Astrocyte (in vitro differentiated cells and primary cell): ENCODE results near the gene CD68. TPM values are rescaled to one million over a fixed set of nuclear protein-coding genes. Genes with fewer than 3 reads are reported as not detected.

Experiments used
- DNase-seq: peaks from one replicate; pipeline ENCODE4 v3.0.0-alpha.2; 2010; ENCODE audit warnings: low read depth
- FAIRE-seq: peaks from 2 replicates; lab custom pipeline; 2011; peaks lifted over from hg19 to GRCh38; lab: Jason Lieb, UNC
- H2AFZ ChIP-seq: 2 replicates; pipeline ENCODE4 v1.6.0; 2012; ENCODE audit warnings: low read depth, low read length, inconsistent platforms
- H3K27ac ChIP-seq: 2 replicates; pipeline ENCODE4 v1.5.1; 2011; ENCODE audit warnings: low read depth, low read length, inconsistent platforms
- H3K27me3 ChIP-seq: 2 replicates; pipeline ENCODE4 v1.6.0; 2011; ENCODE audit warnings: low read length, inconsistent platforms; ENCODE audit not compliant: insufficient read depth
- H3K36me3 ChIP-seq: 2 replicates; pipeline ENCODE4 v1.5.1; 2011; ENCODE audit warnings: low read length, inconsistent platforms; ENCODE audit not compliant: insufficient read depth
- H3K4me1 ChIP-seq: 2 replicates; pipeline ENCODE4 v1.5.1; 2011; ENCODE audit warnings: low read length, inconsistent platforms; ENCODE audit not compliant: insufficient read depth
- H3K4me2 ChIP-seq: 2 replicates; pipeline ENCODE4 v1.6.0; 2012; ENCODE audit warnings: low read length, inconsistent platforms
- H3K4me3 ChIP-seq: 2 replicates; pipeline ENCODE4 v1.5.1; 2011; ENCODE audit warnings: low read depth, mild to moderate bottlenecking, low read length, inconsistent platforms; ENCODE audit not compliant: insufficient read depth
- H3K79me2 ChIP-seq: 2 replicates; pipeline ENCODE4 v1.6.0; 2012; ENCODE audit warnings: mild to moderate bottlenecking, low read length, inconsistent platforms; ENCODE audit not compliant: insufficient read depth
- H3K9ac ChIP-seq: 2 replicates; pipeline ENCODE4 v1.6.0; 2012; ENCODE audit warnings: mild to moderate bottlenecking, low read length, inconsistent platforms
- H3K9me3 ChIP-seq: 2 replicates; pipeline ENCODE4 v1.5.1; 2012; ENCODE audit warnings: low read depth, mild to moderate bottlenecking, low read length, inconsistent platforms; ENCODE audit not compliant: insufficient read depth
- H4K20me1 ChIP-seq: 2 replicates; pipeline ENCODE4 v1.6.0; 2012; ENCODE audit warnings: low read length, inconsistent platforms; ENCODE audit not compliant: insufficient read depth
- H3K27ac Mint-ChIP-seq: one replicate; pipeline ENCODE4 v1.8.0; 2021; ENCODE audit warnings: mild to moderate bottlenecking, mixed read lengths; ENCODE audit not compliant: unreplicated experiment
- H3K27me3 Mint-ChIP-seq: one replicate; pipeline ENCODE4 v1.8.0; 2021; ENCODE audit warnings: low read depth, mixed read lengths; ENCODE audit not compliant: unreplicated experiment
- H3K36me3 Mint-ChIP-seq: one replicate; pipeline ENCODE4 v1.8.0; 2021; ENCODE audit warnings: low read depth, mixed read lengths; ENCODE audit not compliant: unreplicated experiment
- H3K4me1 Mint-ChIP-seq: one replicate; pipeline ENCODE4 v1.8.0; 2021; ENCODE audit warnings: low read depth, mixed read lengths; ENCODE audit not compliant: unreplicated experiment
- H3K4me3 Mint-ChIP-seq: one replicate; pipeline ENCODE4 v1.8.0; 2021; ENCODE audit warnings: mild to moderate bottlenecking, moderate library complexity, mixed read lengths; ENCODE audit not compliant: unreplicated experiment
- H3K9me3 Mint-ChIP-seq: one replicate; pipeline ENCODE4 v1.8.0; 2021; ENCODE audit warnings: mild to moderate bottlenecking, mixed read lengths; ENCODE audit not compliant: unreplicated experiment
- EZH2 ChIP-seq: IDR thresholded peaks from 2 replicates; pipeline ENCODE4 v1.6.1; 2012; ENCODE audit warnings: mild to moderate bottlenecking, low read length, inconsistent platforms; ENCODE audit not compliant: insufficient read depth
- total RNA-seq: library from RNA; stranded (reverse); gene quantifications from 2 replicates; pipeline ENCODE4 v1.2.1, GENCODE V29; 2021
- TF ChIP-seq, protein P1 (sequence below): IDR thresholded peaks from 2 replicates; pipeline ENCODE4 v1.5.1; 2011; ENCODE audit warnings: low read depth, mild to moderate bottlenecking, inconsistent platforms, low read length, moderate library complexity; ENCODE audit not compliant: insufficient read depth

CD68 gene
- total RNA-seq, 1 donor from 2014 or later = 4.4 TPM

DNA sequence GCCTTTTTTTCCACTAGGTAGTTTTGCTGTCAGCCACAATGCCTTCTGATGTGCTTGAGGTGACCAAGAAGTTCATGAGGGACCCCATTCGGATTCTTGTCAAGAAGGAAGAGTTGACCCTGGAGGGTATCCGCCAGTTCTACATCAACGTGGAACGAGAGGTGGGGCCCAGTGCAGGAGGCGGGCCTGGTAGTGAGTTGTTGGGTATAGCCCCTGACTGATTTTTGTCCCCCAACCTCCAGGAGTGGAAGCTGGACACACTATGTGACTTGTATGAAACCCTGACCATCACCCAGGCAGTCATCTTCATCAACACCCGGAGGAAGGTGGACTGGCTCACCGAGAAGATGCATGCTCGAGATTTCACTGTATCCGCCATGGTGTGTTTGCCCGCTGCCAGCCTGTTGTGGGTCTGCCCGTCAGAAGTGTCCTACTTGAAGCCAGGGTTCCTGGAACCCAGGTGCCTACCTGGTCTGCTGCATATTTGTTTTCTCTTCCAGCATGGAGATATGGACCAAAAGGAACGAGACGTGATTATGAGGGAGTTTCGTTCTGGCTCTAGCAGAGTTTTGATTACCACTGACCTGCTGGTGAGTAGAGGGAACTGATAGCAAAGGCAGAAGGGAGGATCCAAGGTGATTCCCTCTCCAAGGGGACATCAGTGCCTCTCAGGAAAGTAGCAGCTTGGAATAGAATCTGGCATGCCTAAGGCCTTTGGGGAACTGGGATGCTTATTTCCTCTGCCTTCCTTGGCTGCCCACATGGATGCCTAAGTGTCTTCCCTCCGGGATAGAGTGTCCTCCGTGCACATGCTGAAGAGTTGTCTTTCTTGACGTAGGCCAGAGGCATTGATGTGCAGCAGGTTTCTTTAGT lies 1.9 kb upstream of the CD68 start:
- Histone ChIP-seq H3K27ac (no peak overlapping the region), H4K20me1 (peaks cover 79% of the 10 kb centered on the region), H3K9ac (peak overlapping the region; percentile 19), H3K79me2 (peaks cover 76% of the 10 kb centered on the region), H2AFZ (no peak overlapping the region), H3K9me3 (no peaks in the 10 kb centered on the region), H3K4me1 (peaks cover 40% of the 10 kb centered on the region), H3K36me3 (peaks cover 51% of the 10 kb centered on the region), H3K4me2 (peak overlapping the region; percentile 6), H3K4me3 (no peak overlapping the region), H3K27me3 (no peaks in the 10 kb centered on the region)
- H3K27ac Mint-ChIP-seq = peak overlapping the region; percentile 83
- FAIRE-seq = no peak
- peaks cover 56% of the 10 kb centered on the region for H3K4me1 Mint-ChIP-seq
- no peaks in the 10 kb centered on the region for H3K27me3 Mint-ChIP-seq
- TF ChIP-seq, protein P1, sequence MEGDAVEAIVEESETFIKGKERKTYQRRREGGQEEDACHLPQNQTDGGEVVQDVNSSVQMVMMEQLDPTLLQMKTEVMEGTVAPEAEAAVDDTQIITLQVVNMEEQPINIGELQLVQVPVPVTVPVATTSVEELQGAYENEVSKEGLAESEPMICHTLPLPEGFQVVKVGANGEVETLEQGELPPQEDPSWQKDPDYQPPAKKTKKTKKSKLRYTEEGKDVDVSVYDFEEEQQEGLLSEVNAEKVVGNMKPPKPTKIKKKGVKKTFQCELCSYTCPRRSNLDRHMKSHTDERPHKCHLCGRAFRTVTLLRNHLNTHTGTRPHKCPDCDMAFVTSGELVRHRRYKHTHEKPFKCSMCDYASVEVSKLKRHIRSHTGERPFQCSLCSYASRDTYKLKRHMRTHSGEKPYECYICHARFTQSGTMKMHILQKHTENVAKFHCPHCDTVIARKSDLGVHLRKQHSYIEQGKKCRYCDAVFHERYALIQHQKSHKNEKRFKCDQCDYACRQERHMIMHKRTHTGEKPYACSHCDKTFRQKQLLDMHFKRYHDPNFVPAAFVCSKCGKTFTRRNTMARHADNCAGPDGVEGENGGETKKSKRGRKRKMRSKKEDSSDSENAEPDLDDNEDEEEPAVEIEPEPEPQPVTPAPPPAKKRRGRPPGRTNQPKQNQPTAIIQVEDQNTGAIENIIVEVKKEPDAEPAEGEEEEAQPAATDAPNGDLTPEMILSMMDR = no peak
- TF ChIP-seq EZH2 = no peak
- DNase-seq = no peak
- H3K9me3 Mint-ChIP-seq = no peaks in the 10 kb centered on the region
- H3K36me3 Mint-ChIP-seq = peaks cover 48% of the 10 kb centered on the region
- peak overlapping the region; percentile 97 for H3K4me3 Mint-ChIP-seq

GRCh38 chr17:7579834-7580603 lies 581 bp downstream of the CD68 start:
- H4K20me1 ChIP-seq = peaks cover 56% of the 10 kb centered on the region
- Mint-ChIP-seq H3K27ac (peak overlapping the region; percentile 83), H3K27me3 (no peaks in the 10 kb centered on the region), H3K4me3 (peak overlapping the region; percentile 30), H3K9me3 (no peaks in the 10 kb centered on the region), H3K4me1 (peaks cover 55% of the 10 kb centered on the region), H3K36me3 (peaks cover 42% of the 10 kb centered on the region)
- DNase-seq (no peak), FAIRE-seq (no peak)
- H3K4me3 ChIP-seq = no peak overlapping the region
- H3K4me1 ChIP-seq = peaks cover 46% of the 10 kb centered on the region
- peak overlapping the region; percentile 61 for H3K4me2 ChIP-seq
- H3K9ac ChIP-seq = peak overlapping the region; percentile 42
- peak overlapping the region; percentile 60 for H3K27ac ChIP-seq
- peaks cover 38% of the 10 kb centered on the region for H3K36me3 ChIP-seq
- no peaks in the 10 kb centered on the region for H3K9me3 ChIP-seq
- peaks cover 69% of the 10 kb centered on the region for H3K79me2 ChIP-seq
- TF ChIP-seq, protein P1 = no peak
- no peak for TF ChIP-seq EZH2
- no peak overlapping the region for H2AFZ ChIP-seq
- no peaks in the 10 kb centered on the region for H3K27me3 ChIP-seq
